ENCODE data around the gene MYO7B. TPM values are rescaled to one million over a fixed set of nuclear protein-coding genes. Genes with fewer than 3 reads are reported as not detected.

The MYO7B gene
- total and polyA plus RNA-seq, 9 donors = 0.05 to 0.95 (median 0.25) TPM; not detected in 3

DNA sequence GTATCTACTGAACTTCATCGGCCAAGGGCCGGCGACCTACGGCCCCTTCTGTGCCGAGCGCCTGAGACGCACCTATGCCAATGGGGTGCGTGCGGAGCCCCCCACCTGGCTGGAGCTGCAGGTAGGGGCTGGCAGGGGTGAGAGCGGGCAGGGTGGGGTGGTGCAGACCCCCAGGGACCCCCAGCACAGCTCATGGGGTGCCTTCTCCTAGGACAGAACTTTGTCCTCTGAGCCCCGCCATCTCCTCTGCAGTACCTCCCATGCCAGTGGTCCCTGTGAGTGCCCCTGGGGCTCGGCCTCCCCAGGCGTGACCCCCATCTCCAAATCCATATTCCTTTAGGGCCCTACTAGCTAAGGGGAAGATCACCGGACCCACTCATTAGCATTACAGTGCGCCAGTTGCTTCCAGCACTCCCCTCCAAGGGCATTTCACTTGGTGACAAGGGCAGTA, 86.5 kb downstream of the MYO7B start:
- TF ChIP-seq, protein P1, sequence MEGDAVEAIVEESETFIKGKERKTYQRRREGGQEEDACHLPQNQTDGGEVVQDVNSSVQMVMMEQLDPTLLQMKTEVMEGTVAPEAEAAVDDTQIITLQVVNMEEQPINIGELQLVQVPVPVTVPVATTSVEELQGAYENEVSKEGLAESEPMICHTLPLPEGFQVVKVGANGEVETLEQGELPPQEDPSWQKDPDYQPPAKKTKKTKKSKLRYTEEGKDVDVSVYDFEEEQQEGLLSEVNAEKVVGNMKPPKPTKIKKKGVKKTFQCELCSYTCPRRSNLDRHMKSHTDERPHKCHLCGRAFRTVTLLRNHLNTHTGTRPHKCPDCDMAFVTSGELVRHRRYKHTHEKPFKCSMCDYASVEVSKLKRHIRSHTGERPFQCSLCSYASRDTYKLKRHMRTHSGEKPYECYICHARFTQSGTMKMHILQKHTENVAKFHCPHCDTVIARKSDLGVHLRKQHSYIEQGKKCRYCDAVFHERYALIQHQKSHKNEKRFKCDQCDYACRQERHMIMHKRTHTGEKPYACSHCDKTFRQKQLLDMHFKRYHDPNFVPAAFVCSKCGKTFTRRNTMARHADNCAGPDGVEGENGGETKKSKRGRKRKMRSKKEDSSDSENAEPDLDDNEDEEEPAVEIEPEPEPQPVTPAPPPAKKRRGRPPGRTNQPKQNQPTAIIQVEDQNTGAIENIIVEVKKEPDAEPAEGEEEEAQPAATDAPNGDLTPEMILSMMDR (IDR thresholded peaks at IDR 0.05) = no peak
- TF ChIP-seq EP300 (IDR thresholded peaks at IDR 0.05) (no peak), POLR2A (IDR thresholded peaks at IDR 0.05) (no peak)
- WGBS, 3 donors = 93 to 95% (median 95%) methylated on average over 14 to 15 of the region's 15 CpGs
- H3K9me3 ChIP-seq = no peaks in the 10 kb centered on the region
- no peaks in the 10 kb centered on the region for H3K4me1 ChIP-seq (ENCODE audit: insufficient read depth)
- no peak overlapping the region for H3K4me3 ChIP-seq
- H3K27ac ChIP-seq = no peak overlapping the region
- H3K27me3 ChIP-seq = no peaks in the 10 kb centered on the region
- intact Hi-C loops (cut with DNase I) = no loop called here
- DNase-seq = peak in 2 of 5 donors; percentile 6 to 19
- no peaks in the 10 kb centered on the region for H3K36me3 ChIP-seq

DNA sequence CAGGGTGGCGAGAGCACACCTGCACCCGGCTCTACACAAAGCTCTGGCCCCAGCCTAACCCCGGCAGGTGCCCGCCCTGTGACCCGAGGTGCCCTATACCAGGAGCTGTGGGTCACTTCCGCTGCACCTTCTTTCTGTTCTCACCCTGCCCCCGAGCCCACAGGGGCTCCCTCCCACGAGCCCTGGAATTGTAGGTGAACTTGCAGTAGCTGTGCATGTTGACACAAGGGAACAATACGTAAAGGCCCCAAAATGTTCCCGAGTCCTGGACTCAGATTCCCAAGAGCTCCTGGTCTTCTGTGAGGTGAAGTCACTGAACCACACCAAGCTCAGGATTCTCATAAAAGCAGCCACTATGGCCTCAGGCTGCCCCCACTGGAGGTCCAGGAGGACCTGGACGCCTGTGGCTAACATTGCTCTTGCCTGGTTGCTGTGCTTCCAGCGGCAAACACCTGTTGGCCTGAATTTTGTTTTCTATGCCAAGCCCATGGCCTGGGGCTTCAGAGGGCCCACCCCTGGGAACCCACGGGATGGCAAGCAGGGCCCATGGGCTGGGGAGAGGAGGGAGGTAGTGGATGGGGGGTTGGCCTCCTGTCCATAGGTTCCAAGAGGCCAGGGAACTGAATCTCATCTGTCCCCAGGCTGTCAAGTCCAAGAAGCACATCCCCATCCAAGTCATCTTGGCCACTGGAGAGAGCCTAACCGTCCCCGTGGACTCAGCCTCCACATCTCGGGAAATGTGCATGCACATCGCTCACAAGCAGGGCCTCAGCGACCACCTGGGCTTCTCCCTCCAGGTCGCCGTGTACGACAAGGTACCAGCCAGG, 87.3 kb downstream of the MYO7B start:
- Histone ChIP-seq H3K4me1 (ENCODE audit: insufficient read depth) (no peaks in the 10 kb centered on the region), H3K36me3 (no peaks in the 10 kb centered on the region), H3K4me3 (no peak overlapping the region), H3K9me3 (no peaks in the 10 kb centered on the region), H3K27ac (no peak overlapping the region), H3K27me3 (no peaks in the 10 kb centered on the region)
- DNase-seq = peak in 2 of 5 donors; percentile 10 to 24
- TF ChIP-seq, protein P1 (IDR thresholded peaks at IDR 0.05) = no peak
- TF ChIP-seq POLR2A (IDR thresholded peaks at IDR 0.05) = no peak
- TF ChIP-seq EP300 (IDR thresholded peaks at IDR 0.05) = no peak
- intact Hi-C loops (cut with DNase I) = no loop called here
- 90 to 93% (median 90%) methylated on average over 21 of the region's 21 CpGs for WGBS, 3 donors

DNA sequence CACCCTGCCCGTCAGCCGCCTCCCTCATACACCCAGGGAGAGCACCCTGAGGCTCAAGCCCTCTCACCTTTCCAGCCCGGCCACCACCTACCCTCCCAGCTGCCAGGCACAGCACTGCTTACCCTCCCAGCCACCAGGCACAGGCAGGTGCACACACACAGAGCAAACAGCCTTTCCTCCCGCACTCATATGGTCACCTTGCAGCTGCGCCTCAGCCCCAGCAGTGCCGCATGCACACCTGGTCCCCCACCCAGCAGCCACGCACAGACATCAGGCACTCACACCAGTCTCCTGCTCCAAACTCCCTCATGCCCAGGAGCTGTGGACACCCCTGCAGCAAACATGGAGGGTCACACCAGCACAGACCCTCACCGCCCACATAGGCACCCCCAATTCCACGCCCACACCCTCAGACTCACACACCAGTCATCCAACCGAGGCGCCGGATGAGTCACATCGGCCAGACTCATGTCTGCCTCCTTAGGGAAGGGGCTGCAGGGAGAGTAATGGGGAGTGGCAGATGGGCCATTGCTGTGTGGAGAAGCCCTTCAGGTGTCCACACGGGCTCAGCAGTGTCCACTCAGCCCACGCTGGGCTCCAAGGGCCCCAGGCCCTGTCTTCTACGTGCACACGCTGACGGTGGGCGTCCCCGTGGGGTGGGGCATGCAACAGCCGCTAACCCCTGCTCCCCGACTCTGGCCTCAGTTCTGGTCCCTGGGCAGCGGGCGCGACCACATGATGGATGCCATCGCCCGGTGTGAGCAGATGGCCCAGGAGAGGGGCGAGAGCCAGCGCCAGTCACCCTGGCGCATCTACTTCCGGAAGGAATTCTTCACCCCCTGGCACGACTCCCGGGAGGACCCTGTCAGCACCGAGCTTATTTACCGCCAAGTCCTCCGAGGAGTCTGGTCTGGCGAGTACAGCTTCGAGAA, 88.2 kb downstream of the MYO7B start:
- no peak for TF ChIP-seq POLR2A (IDR thresholded peaks at IDR 0.05)
- TF ChIP-seq EP300 (IDR thresholded peaks at IDR 0.05) = no peak
- TF ChIP-seq, protein P1 (IDR thresholded peaks at IDR 0.05) = no peak
- intact Hi-C loops (cut with DNase I) = no loop called here
- Histone ChIP-seq H3K4me1 (ENCODE audit: insufficient read depth) (no peaks in the 10 kb centered on the region), H3K27me3 (no peaks in the 10 kb centered on the region), H3K36me3 (no peaks in the 10 kb centered on the region), H3K4me3 (no peak overlapping the region), H3K27ac (no peak overlapping the region), H3K9me3 (no peaks in the 10 kb centered on the region)
- DNase-seq = peak in 2 of 5 donors; percentile 9 to 23
- 89 to 90% (median 89%) methylated on average over 31 to 38 of the region's 38 CpGs for WGBS, 3 donors

DNA sequence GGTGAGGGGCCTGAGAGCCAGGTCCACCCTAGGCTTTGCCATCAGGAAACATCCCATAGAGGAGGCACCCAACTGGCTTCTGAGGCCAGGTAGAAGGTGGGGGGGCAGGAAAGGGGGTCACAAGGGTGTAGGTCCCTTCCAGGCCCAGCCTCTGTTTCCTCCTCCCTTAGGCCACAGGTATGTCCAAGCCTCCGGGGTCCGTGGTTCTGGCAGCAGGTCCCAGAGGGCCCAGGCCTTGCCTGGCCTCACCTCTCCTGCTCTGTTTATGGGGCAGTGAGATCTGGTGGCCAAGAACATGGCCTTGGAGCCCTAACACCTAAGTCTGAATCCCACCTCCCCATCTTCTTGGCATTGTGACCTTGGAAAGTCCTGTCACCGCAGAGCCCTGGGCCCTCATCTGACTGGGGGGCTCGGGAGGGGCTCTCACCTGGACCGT, 88.9 kb downstream of the MYO7B start:
- Histone ChIP-seq H3K4me1 (ENCODE audit: insufficient read depth) (no peaks in the 10 kb centered on the region), H3K9me3 (no peaks in the 10 kb centered on the region), H3K27ac (no peak overlapping the region), H3K4me3 (no peak overlapping the region), H3K36me3 (no peaks in the 10 kb centered on the region), H3K27me3 (no peaks in the 10 kb centered on the region)
- 80 to 97% (median 90%) methylated on average over 5 of the region's 5 CpGs for WGBS, 3 donors
- TF ChIP-seq POLR2A (IDR thresholded peaks at IDR 0.05) (no peak), EP300 (IDR thresholded peaks at IDR 0.05) (no peak)
- TF ChIP-seq, protein P1 (IDR thresholded peaks at IDR 0.05) = no peak
- peak in 1 of 5 donors; percentile 6 for DNase-seq
- intact Hi-C loops (cut with DNase I) = no loop called here
